Activated CD4-positive, alpha-beta T cell treated with anti-CD3 and anti-CD28 coated beads, Interleukin-2, amount 10 ng/mL, durations not matched to agents 24 days and 14 days (primary cell): ENCODE data around the gene ESRRA. TPM values are rescaled to one million over a fixed set of nuclear protein-coding genes. Genes with fewer than 3 reads are reported as not detected.
A peak's percentile ranks its signal among the peaks of the same experiment; 100 is the strongest.

Experiments used
- DNase-seq: peaks from one replicate; pipeline ENCODE4 v3.0.0; 2022
- H3K27ac Mint-ChIP-seq: one replicate; pipeline ENCODE4 v1.8.0; 2022; ENCODE audit warnings: mild to moderate bottlenecking, mixed read lengths
- H3K27me3 Mint-ChIP-seq: one replicate; pipeline ENCODE4 v1.8.0; 2022; ENCODE audit warnings: mixed read lengths
- H3K36me3 Mint-ChIP-seq: one replicate; pipeline ENCODE4 v1.8.0; 2022; ENCODE audit warnings: low read depth, mild to moderate bottlenecking, mixed read lengths
- H3K4me1 Mint-ChIP-seq: one replicate; pipeline ENCODE4 v1.8.0; 2021; ENCODE audit warnings: mixed read lengths
- H3K4me3 Mint-ChIP-seq: one replicate; pipeline ENCODE4 v1.8.0; 2022; ENCODE audit warnings: mild to moderate bottlenecking, moderate library complexity, mixed read lengths
- H3K9me3 Mint-ChIP-seq: one replicate; pipeline ENCODE4 v1.8.0; 2021; ENCODE audit warnings: mixed read lengths
- intact Hi-C: fragments of 100-400 bp; cut with micrococcal nuclease; formaldehyde crosslinking; loops from one replicate; pipeline ENCODE4 v1.15.1; 2023
- total RNA-seq: library from RNA; stranded (reverse); gene quantifications from 2 replicates; pipeline ENCODE4 v1.2.3, GENCODE V29; 2022

ESRRA gene
- total RNA-seq, 1 donor from 2014 or later, result 60.6 TPM

GRCh38 chr11:64356498-64357411 lies 51.4 kb downstream of the ESRRA start:
- DNase-seq, result peak; percentile 81
- H3K4me3 Mint-ChIP-seq, result peak overlapping the region; percentile 56
- H3K27me3 Mint-ChIP-seq, result no peaks in the 10 kb centered on the region
- no peak overlapping the region for H3K27ac Mint-ChIP-seq
- peaks cover 28% of the 10 kb centered on the region for H3K36me3 Mint-ChIP-seq
- intact Hi-C loops, result loop anchor here (1.0 kb wide), 1 partner anchor 39 kb away; the partner anchor contains the start of gene TRMT112
- H3K4me1 Mint-ChIP-seq, result peaks cover 20% of the 10 kb centered on the region
- H3K9me3 Mint-ChIP-seq, result no peaks in the 10 kb centered on the region

- H3K36me3 Mint-ChIP-seq, result peaks cover 32% of the 10 kb centered on the region
- H3K9me3 Mint-ChIP-seq, result no peaks in the 10 kb centered on the region
- DNase-seq, result no peak
- H3K4me3 Mint-ChIP-seq, result no peak overlapping the region
- intact Hi-C loops, result loop anchor here (1.0 kb wide), 1 partner anchor 40 kb away; the partner anchor contains the start of gene TRMT112
- no peaks in the 10 kb centered on the region for H3K27me3 Mint-ChIP-seq
- H3K27ac Mint-ChIP-seq, result peak overlapping the region; percentile 88
- peaks cover 20% of the 10 kb centered on the region for H3K4me1 Mint-ChIP-seq
Observed at GRCh38 chr11:64357446-64357845, 52.1 kb downstream of the ESRRA start.

GRCh38 chr11:64357904-64358535 lies 52.7 kb downstream of the ESRRA start:
- H3K9me3 Mint-ChIP-seq, result no peaks in the 10 kb centered on the region
- peak overlapping the region; percentile 88 for H3K27ac Mint-ChIP-seq
- H3K36me3 Mint-ChIP-seq, result peaks cover 34% of the 10 kb centered on the region
- peak; percentile 78 for DNase-seq
- H3K4me1 Mint-ChIP-seq, result peaks cover 20% of the 10 kb centered on the region
- intact Hi-C loops, result loop anchor here (1.0 kb wide), 1 partner anchor 41 kb away; the partner anchor contains the start of gene TRMT112
- H3K4me3 Mint-ChIP-seq, result peak overlapping the region; percentile 78
- no peaks in the 10 kb centered on the region for H3K27me3 Mint-ChIP-seq

GRCh38 chr11:64358536-64358906 lies 53.2 kb downstream of the ESRRA start:
- intact Hi-C loops, result no loop called here
- peaks cover 37% of the 10 kb centered on the region for H3K36me3 Mint-ChIP-seq
- H3K4me1 Mint-ChIP-seq, result peaks cover 20% of the 10 kb centered on the region
- no peak overlapping the region for H3K27ac Mint-ChIP-seq
- DNase-seq, result no peak
- H3K9me3 Mint-ChIP-seq, result no peaks in the 10 kb centered on the region
- H3K4me3 Mint-ChIP-seq, result peak overlapping the region; percentile 78
- H3K27me3 Mint-ChIP-seq, result no peaks in the 10 kb centered on the region

- DNase-seq, result peak; percentile 90
- Mint-ChIP-seq H3K9me3 (no peaks in the 10 kb centered on the region), H3K4me3 (peak within 1 kb of the TSS; percentile 94), H3K4me1 (peaks cover 20% of the 10 kb centered on the region), H3K27ac (peak within 1 kb of the TSS; percentile 88), H3K36me3 (peaks cover 40% of the 10 kb centered on the region), H3K27me3 (no peaks in the 10 kb centered on the region)
- intact Hi-C loops, result loop anchor here (1.0 kb wide), 1 partner anchor 17 kb away; no protein-coding TSS in a partner anchor
Observed at GRCh38 chr11:64358907-64359711, 53.8 kb downstream of the ESRRA start, which contains the start of gene RPS6KA4. RPS6KA4 (plus strand) TSS chr11:64359162; CDS start chr11:64359236, 74 bp downstream.

- peak overlapping the region; percentile 94 for H3K4me3 Mint-ChIP-seq
- peak; percentile 81 for DNase-seq
- H3K27ac Mint-ChIP-seq, result peak overlapping the region; percentile 80
- H3K4me1 Mint-ChIP-seq, result peaks cover 22% of the 10 kb centered on the region
- intact Hi-C loops, result loop anchor here (1.0 kb wide), 1 partner anchor 18 kb away; no protein-coding TSS in a partner anchor
- no peaks in the 10 kb centered on the region for H3K9me3 Mint-ChIP-seq
- no peaks in the 10 kb centered on the region for H3K27me3 Mint-ChIP-seq
- H3K36me3 Mint-ChIP-seq, result peaks cover 44% of the 10 kb centered on the region
Observed at GRCh38 chr11:64359712-64360445, 54.6 kb downstream of the ESRRA start.

- intact Hi-C loops, result no loop called here
- H3K4me1 Mint-ChIP-seq, result peaks cover 22% of the 10 kb centered on the region
- H3K36me3 Mint-ChIP-seq, result peaks cover 47% of the 10 kb centered on the region
Observed at GRCh38 chr11:64360448-64360921, 55.2 kb downstream of the ESRRA start.

GRCh38 chr11:64361659-64362058 lies 56.3 kb downstream of the ESRRA start:
- no peak overlapping the region for H3K27ac Mint-ChIP-seq
- no peaks in the 10 kb centered on the region for H3K27me3 Mint-ChIP-seq
- no peaks in the 10 kb centered on the region for H3K9me3 Mint-ChIP-seq
- intact Hi-C loops, result no loop called here
- peaks cover 18% of the 10 kb centered on the region for H3K4me1 Mint-ChIP-seq
- no peak overlapping the region for H3K4me3 Mint-ChIP-seq
- peaks cover 49% of the 10 kb centered on the region for H3K36me3 Mint-ChIP-seq
- DNase-seq, result no peak

More at GRCh38 chr11:64360448-64360921, 55.2 kb downstream of the ESRRA start:
- Mint-ChIP-seq H3K4me3 (peak overlapping the region; percentile 94), H3K27me3 (no peaks in the 10 kb centered on the region), H3K9me3 (no peaks in the 10 kb centered on the region), H3K27ac (peak overlapping the region; percentile 80)
- DNase-seq, result no peak

- Mint-ChIP-seq H3K36me3 (peaks cover 51% of the 10 kb centered on the region), H3K4me3 (no peak overlapping the region), H3K27ac (no peak overlapping the region), H3K9me3 (no peaks in the 10 kb centered on the region), H3K4me1 (peaks cover 17% of the 10 kb centered on the region), H3K27me3 (no peaks in the 10 kb centered on the region)
- no peak for DNase-seq
- intact Hi-C loops, result no loop called here
Observed at GRCh38 chr11:64362339-64362738, 57.0 kb downstream of the ESRRA start.

GRCh38 chr11:64364435-64364834 lies 59.1 kb downstream of the ESRRA start:
- intact Hi-C loops, result no loop called here
- Mint-ChIP-seq H3K9me3 (no peaks in the 10 kb centered on the region), H3K36me3 (peaks cover 63% of the 10 kb centered on the region), H3K27ac (no peak overlapping the region), H3K27me3 (no peaks in the 10 kb centered on the region), H3K4me3 (no peak overlapping the region), H3K4me1 (peaks cover 12% of the 10 kb centered on the region)
- DNase-seq, result no peak

GRCh38 chr11:64364911-64365310 lies 59.6 kb downstream of the ESRRA start:
- no peak for DNase-seq
- Mint-ChIP-seq H3K27ac (no peak overlapping the region), H3K4me1 (peaks cover 8% of the 10 kb centered on the region), H3K27me3 (no peaks in the 10 kb centered on the region), H3K9me3 (no peaks in the 10 kb centered on the region), H3K4me3 (no peak overlapping the region), H3K36me3 (peaks cover 63% of the 10 kb centered on the region)
- intact Hi-C loops, result no loop called here
